NCI-H1092 (cell line): ENCODE results near the gene PXMP4.
"Not testable (repeated sequence)": the region's sequence is repeated elsewhere in the genome, so short reads cannot be mapped to it uniquely, and the experiment has no call there.

Experiments
- DNase-seq: peaks from one replicate; lab custom pipeline; 2025; lab: John Stamatoyannopoulos, UW

Gene PXMP4

DNA sequence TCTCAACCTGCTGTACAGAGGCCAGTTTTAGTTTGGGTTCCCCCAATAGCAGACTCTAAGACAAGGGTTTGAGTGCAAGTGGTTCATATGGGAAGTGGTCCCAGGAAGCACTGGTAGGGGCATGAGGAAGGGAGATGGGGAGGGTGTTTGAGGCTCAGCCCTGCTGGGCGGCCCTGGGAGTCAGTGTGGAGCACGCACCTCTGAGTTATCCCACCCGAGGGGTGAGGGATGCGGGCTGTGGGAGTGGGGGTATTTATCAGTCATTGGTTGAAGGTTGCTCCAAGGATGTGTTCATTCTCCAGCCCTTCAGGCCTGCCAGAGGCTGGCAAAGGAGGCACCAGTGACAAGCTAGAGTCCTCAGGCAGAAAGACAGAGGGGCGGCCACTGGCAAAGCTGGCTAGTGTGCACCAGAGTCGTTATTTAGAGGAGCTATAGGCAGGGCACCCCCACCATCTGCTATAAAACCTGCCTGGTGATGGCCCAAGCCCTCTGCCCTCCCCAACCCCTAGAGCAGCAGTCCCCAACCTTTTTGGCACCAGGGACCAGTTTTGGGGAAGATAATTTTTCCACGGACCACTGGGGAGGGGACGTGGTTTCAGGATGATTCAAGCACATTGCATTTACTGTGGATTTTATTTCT is 16.5 kb downstream of the PXMP4 start:
- DNase-seq: no peak

DNA sequence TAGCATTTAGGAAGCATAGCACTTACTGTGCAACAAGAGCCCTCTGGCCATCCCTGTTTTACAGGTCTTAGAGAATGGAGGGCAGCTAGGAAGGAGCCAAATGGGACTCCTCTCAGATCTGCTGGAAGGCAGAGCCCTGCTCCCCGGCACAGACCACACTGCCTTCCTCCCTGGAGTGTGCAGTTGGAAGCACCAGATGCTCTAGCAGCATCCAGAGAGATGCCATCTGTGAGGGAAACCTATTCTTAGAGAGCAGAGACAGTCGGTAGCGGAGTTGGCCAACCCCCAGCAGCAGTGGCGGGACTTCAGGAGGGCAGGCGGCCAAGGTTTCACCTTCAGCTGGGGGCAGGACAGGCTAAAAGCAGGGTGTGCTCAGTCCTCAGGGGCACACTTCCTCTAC is 17.2 kb downstream of the PXMP4 start:
- DNase-seq: peak; percentile 42

DNA sequence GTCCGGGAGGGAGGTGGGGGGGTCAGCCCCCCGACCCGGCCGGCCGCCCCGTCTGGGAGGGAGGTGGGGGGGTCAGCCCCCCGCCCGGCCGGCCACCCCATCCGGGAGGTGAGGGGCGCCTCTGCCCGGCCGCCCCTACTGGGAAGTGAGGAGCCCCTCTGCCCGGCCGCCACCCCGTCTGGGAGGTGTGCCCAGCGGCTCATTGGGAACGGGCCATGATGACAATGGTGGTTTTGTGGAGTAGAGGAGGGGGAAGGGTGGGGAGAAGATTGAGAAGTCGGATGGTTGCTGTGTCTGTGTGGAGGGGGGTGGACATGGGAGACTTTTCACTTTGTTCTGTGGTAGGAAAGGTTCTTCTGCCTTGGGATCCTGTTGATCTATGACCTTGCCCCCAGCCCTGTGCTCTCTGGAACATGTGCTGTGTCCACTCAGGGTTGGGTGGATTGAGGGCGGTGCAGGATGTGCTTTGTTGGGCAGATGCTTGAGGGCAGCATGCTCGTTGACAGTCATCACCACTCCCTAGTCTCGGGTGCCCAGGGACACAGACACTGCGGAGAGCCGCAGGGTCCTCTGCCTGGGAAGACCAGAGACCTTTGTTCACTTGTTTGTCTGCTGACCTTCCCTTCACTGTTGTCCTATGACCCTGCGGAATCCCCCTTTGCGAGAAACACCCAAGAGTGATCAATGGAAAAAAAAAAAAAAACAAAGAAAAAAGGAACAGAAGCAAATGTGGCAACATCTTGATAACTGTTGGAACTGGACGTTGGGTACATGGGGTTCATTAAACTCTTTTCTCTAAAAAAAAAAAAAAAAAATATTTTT is 18.3 kb downstream of the PXMP4 start:
- no peak for DNase-seq

DNA sequence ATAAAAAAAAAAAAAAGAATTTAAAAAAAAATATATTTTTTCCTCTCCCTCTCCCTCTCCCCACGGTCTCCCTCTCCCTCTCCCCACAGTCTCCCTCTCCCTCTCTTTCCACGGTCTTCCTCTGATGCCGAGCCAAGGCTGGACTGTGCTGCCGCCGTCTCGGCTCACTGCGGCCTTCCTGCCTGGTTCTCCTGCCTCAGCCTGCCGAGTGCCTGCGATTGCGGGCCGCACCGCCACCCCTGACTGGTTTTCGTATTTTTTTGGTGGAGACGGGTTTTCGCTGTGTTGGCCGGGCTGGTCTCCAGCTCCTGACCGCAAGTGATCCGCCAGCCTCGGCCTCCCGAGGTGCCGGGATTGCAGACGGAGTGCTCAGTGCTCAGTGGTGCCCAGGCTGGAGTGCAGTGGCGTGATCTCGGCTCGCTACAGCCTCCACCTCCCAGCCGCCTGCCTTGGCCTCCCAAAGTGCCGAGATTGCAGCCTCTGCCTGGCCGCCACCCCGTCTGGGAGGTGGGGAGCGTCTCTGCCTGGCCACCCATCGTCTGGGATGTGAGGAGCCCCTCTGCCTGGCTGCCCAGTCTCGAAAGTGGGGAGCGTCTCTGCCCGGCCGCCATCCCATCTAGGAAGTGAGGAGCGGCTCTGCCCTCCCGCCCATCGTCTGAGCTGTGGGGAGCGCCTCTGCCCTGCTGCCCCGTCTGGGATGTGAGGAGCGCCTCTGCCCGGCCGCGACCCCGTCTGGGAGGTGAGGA is 19.2 kb downstream of the PXMP4 start:
- not testable (repeated sequence) for DNase-seq

DNA sequence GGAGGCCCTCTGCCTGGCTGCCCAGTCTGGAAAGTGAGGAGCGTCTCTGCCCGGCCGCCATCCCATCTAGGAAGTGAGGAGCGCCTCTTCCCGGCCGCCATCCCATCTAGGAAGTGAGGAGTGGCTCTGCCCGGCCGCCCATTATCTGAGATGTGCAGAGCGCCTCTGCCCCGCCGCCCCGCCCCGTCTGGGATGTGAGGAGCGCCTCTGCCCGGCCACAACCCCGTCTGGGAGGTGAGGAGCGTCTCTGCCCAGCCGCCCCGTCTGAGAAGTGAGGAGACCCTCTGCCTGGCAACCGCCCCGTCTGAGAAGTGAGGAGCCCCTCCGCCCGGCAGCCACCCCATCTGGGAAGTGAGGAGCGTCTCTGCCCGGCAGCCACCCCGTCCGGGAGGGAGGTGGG is 21.1 kb downstream of the PXMP4 start:
- not testable (repeated sequence) for DNase-seq

DNA sequence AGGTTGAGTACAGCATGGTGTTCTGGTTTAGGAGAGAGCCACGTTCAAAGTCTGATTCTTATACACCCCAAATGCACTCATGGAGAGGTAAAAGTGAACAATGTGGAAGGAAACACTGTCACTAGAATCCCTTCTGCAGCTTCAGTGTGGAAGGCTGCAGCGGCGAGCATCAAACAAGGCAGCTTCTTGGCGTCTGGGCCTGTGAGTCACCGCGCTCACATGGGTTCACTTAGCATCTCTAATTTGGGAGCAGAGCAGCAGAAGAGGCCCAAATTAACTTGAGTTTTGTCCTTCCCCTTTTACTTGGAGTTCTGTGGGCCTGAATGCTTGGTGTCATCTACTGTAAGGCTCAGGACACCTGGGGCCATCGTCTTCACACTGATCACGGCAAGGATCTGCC is 23.0 kb downstream of the PXMP4 start:
- DNase-seq: no peak

DNA sequence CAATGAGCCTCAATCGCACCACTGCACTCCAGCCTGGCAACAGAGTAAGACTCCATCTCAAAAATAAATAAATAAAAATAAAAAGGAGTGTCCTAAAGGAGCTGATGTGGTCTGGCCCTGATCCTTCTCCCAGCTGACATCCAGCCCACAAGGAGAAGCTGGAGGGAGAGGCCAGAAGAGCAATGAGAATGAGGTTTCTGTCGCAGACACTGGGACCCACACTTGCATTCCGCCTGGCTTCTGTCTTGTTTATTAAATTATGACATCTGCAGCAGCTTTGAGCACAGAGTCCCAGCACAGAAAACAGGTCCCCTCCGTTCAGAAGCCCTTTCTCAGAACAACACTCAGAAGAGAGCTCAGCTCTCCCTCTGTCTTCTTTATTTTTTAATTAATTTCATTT is 23.7 kb downstream of the PXMP4 start:
- no peak for DNase-seq

DNA sequence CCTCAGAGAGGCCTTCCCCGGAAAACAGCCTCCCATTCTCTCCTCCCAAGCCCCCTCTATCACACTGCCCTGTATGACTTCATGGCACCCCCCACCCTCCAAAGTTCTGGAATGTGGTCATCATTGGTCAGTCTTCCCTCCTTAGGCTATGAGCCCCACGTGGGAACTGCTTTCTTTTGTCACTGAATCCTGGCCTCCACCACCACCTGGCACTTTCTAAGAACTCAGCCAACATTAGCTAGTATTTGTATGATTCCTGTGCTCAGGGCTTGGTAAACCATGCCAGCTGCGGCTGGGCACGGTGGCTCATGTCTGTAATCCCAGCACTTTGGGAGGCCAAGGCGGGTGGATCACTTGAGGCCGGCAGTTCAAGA is 25.5 kb downstream of the PXMP4 start:
- no peak for DNase-seq

DNA sequence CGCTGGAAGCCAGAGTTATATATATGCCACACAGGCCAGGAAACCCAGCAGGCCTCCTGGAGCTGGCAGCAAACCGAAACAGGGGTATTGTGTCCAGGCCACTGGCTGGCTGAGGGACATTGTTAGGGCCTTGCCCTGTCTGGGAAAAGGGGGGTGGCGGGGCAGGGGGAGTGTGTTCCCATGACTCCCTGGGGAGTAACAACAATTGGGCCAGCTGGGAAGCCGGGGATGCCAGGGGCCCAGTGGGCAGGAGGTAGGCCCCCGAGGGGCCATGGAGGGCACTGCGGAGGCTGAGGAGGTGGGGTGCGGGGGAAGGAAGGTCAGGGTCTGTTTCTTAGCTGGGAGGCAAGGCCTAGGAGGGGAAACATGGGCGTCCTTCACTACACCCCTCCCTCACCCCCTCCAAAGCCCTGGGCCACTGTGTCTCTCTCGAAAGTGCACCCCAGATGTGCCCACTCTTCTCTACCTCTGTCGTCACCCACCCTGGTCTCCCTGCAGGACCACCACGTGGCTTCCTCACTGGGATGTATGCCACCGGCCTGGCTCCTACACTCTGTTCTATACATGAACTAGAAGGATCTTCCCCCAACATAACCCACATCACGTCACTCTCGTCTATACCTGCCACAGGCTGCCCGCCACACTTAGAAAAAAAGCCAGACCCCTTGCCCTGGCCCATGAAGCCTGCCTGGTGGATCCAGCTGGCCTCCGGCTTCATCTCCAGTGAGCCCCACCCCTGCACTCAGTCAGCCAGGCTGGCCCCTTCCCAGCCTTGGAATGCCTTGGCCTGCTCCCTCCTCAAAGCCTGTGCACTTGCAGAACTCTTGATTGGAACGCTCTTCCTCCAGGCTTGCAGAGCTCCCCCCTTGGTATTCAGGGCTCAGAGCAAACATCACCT is 26.1 kb downstream of the PXMP4 start:
- no peak for DNase-seq

DNA sequence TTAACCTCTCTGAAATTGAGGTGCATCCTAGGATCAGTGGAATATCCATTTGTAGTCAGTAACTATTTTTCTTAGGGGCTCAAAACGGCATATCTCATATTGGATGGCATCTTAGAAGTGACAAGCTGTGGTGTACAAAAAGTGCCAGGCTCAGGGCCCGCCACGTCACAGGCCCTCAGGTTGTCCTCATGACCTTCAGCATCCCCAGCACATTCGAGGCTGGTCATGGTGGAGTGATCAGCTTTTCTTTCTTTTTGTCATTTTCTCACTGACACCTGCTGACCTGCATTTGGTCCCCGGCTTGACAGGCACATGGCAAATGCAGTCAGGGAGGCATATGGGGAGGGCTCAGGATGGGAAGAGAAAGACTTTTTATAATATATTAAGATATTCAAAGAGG is 26.8 kb downstream of the PXMP4 start:
- DNase-seq: no peak

DNA sequence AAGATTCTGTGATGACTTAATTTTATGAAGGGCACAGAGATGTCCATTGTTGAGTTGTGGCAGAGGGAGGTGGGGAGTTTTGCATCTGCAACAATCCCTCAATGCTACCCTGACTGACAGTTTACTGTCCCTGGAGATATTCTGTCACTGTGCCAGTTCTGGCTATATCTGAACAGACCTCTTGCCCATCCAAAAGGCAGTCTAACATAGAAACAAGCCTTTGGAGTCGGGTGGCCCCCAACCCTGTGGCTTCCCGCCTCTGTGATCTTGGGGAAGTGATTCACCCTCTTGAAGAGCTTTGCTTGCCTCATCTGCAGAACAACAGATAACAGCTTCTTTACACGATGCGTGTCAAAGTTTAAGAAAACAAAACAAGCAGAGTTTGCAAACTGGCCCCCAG is 30.1 kb downstream of the PXMP4 start:
- no peak for DNase-seq

DNA sequence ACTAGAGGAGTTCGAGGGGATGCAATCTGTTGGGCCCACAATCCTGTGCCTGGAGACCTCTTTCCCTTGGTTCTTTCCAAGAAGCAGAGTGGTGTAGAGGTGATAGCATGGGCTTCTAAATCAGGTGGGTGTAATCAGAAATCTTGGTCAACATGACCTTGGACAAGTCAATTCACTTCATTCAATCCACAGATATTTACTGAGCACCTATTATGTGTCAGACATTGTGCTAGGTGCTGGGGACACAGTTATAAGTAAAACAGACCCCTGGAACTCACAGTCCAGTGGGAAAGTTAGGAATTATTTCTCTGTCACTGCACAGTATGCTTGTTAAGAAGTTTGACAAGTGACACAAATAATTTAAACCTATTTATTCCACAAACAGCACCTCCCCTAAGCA is 30.6 kb downstream of the PXMP4 start:
- DNase-seq: no peak

DNA sequence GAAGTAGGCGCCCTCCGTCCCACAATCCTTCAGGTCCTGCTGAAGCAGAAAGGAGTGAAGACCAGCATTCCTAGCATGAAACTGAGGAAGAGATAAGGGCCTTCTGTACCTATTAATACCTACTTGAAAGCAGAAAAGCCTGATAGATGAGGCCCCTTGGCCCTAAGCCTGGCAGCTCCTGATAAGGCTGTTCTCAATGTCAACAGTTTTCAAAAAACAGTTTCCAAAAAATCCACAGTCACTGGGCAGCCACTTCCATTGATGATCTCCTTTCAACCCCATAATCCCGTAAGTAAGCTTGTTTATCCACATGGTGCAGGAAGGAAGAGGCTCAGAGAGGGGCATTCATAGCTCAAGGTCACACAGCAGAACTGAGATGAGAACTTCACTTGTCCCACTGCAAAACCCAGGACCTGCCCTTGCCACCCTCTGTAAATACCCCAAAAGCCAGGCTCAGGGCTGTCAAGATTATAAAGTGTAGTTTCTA is 31.1 kb downstream of the PXMP4 start:
- no peak for DNase-seq

DNA sequence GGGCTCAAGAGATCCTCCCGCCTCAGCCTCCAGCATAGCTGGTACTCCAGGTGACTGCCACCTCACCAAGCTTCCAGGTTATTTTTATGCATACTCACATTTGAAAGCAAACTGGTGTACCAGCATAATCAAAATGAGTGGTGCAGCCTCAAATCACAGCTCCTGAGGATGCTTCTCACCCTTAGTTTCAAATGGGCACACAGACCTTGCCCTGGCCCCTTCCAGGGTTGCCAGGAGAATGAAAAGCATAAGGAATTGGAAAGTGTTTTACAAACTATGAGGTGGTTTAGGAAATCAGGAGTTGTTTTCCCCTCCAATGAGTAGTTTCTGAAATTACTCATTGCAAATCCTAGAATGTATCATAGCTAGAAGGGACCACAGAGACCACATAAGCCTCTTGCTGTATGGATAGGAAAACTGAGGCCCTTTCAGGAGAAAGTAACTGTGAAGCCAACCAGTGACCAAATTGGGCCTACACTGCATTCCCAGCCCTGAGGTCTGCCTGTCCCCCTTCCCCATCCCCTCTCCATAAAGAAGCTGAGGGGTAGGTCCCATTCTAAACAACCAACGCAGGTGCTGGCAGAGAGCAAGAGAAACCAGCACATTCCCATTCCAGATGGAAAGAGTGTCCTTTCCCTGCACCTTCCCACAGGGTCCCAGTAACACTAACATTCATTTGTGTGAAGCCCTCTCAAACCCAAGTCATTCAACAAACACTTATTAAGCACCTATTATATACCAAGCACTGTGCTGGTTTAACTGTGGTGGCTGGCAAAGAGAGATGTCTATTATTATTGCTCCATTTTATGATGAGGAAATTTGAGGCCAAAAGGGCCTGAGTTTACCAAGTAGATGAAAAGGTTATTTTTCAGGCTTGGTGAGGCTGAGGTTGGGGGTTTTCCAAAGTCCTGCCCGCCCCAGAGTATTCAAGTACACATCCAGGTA is 31.8 kb downstream of the PXMP4 start:
- DNase-seq: no peak

DNA sequence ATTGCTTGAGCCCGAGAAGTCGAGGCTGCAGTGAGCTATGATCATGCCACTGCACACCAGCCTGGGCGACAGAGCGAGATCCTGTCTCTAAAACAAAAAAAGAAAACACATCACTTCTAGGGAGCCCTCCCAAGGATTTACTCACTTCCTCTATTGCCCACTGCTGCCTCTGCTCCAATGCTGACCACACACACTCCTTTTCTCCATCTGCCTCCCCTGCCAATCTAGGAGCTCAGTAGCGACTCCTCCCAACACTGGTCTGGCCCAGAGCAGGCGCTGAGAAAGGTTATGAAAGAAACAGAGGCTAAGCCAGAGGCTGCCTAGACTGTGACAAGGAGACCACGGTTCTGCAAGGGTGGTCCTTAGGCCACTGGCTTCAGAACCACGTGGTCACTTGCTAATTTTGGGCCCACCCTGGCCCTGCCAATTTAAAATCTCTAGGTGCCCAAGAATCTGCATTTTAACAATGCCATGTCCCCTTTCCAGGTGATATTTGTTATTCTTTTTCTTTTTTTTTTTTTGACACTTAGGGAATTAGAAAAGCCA is 32.7 kb downstream of the PXMP4 start:
- no peak for DNase-seq

DNA sequence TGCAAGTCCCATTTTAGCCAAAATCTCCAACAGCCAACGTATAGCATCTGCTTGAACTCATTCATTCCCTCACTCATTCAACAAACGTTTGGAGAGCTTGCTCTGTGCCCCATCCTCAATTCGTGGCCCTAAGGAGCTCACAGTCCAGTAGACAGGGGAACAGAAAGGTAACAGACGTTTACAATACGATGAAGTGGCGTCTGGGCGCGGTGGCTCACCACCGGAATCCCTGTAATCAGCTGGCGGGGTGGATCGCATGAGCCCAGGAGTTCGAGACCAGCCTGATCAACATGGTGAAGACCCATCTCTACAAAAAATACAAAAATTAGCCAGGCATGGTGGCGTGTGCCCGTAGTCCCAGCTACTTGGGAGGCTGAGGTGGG is 33.1 kb downstream of the PXMP4 start:
- no peak for DNase-seq

DNA sequence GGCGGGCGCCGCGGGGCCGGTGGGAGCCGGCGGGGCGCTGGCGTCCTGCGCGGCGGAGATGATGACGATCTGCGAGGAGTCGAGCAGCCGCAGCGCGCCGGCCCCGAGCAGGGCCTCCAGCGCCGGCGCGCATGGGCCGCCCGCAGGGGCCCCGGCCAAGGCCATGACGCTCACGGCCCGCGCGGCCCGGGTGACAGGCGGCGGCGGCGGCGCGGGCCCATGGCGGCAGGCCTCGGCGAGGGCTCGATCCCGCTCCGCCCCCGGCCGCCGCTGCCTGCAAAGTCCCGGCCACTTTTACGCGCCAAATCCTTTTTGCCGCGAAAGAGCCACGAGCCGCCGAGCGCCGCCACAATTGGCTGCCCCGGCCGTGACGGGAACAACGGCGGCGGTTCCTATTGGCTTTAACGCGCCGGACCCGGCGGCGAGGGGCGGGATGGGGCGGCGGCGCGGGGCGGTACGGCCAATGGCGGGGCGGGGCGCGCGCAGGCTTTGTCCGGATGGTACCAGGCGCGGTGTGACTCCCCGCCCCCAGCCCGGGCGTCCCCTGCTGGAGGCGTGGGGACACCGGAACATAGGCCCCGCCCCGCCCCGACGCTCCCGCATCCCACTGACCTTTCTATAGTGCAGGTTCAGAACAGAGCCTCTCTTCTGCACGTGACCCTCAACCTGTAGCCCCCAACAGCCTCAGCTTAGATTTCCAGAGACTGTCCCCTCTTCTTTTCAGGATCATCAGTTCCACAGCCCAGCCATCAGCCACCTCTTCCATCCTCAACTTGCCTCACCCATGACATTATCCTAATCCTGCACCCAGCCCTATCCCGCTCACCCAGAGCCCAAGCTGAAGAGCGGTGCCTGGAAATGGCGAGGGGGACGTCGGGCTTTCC is 33.8 kb downstream of the PXMP4 start, which contains the start of gene E2F1:
Gene E2F1 (minus strand): TSS at position 286 of the 884 bp plus-strand sequence. CDS start 121 bp downstream, at position 165.
- DNase-seq: peak; percentile 93

DNA sequence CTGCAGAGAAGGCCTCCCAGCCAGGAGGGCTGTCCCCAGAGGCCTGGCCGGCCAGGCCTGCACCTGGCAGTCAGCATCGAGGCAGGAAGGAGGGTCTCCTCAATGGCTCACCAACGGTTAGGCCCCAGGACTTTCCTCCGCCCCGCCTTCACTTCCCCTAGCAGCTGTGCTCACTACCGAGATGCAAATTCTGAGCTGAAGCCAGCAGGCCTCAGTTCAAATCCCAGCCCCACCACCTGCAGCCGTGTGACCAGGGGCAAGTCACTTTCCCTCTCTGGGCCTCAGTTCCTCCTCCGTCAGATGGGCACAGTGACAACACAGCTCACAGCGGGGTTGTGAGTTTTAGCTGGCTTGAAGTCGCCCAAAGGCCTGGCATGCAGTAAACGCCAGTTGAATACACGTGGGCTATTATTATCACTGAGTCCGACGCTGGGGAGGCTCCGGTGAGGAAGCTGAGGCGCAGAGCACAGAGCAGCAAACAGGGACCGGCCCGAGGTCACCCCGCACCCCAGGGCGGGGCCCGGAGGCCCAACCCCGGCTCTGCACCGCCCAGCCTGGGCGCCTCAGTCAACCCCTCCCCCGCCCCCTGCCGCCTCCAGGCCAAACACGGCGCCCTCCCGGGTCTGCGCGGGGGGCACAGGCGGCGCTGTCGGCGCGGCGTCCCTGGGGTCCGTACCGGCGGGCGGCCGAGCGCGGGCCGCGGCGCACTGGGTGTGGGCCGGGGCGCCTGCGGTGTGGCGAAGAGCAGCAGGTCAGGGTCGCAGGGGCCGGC is 34.6 kb downstream of the PXMP4 start:
- DNase-seq: peak; percentile 54
